ENCODE data around the gene CAMTA1.

- TF ChIP-seq CTBP1 (IDR thresholded peaks at IDR 0.05; ENCODE audit: borderline replicate concordance), result no peak
- no peak for TF ChIP-seq TARDBP (IDR thresholded peaks at IDR 0.05)
- TF ChIP-seq NFRKB (IDR thresholded peaks at IDR 0.05), result no peak
- no peak for TF ChIP-seq SUZ12 (IDR thresholded peaks at IDR 0.05)
- TF ChIP-seq FOXK2 (IDR thresholded peaks at IDR 0.05), result no peak
- TF ChIP-seq ZNF384 (IDR thresholded peaks at IDR 0.05), result no peak
- no peak for TF ChIP-seq FOXA1 (IDR thresholded peaks at IDR 0.05)
- no peak for TF ChIP-seq PKNOX1 (IDR thresholded peaks at IDR 0.05)
- TF ChIP-seq HDGF (IDR thresholded peaks at IDR 0.05; ENCODE audit: borderline replicate concordance), result no peak
These were observed 690.4 kb downstream of the CAMTA1 start for GRCh38 chr1:7475691-7476090.
